ENCODE measurements around the gene PDK2. TPM values are rescaled to one million over a fixed set of nuclear protein-coding genes. Genes with fewer than 3 reads are reported as not detected.

The PDK2 gene
- total and polyA plus RNA-seq, 2 of the 4 experiments (the other 2 are of a cell fraction) = 26.7 to 104 TPM

GRCh38 chr17:50047083-50047482, 48.1 kb upstream of the PDK2 start:
- Histone ChIP-seq H3K4ac (ENCODE audit: low read depth, low read length) (peak overlapping the region; percentile 96), H2BK120ac (ENCODE audit: low read depth, low read length) (peak overlapping the region; percentile 98), H3K27me3 (ENCODE audit: control insufficient read depth, insufficient read depth, low read length) (no peaks in the 10 kb centered on the region), H4K20me1 (ENCODE audit: insufficient read depth, low read length) (no peaks in the 10 kb centered on the region), H2BK20ac (ENCODE audit: low read depth, low read length) (peak overlapping the region; percentile 96), H3K4me3 (ENCODE audit: insufficient read depth, low read depth, low read length) (no peak overlapping the region), H2AK5ac (ENCODE audit: low read depth, low read length) (peak overlapping the region; percentile 98), H3K14ac (replicated peaks; ENCODE audit: low read depth, low read length) (peak overlapping the region; percentile 90), H3K4me1 (ENCODE audit: control insufficient read depth, insufficient read depth, low read length) (peaks cover 35% of the 10 kb centered on the region), H4K5ac (ENCODE audit: low read depth, low read length) (peak overlapping the region; percentile 82), H2BK15ac (ENCODE audit: low read depth, low read length) (peak overlapping the region; percentile 93; the same call in 2 of the 3 replicates), H4K8ac (ENCODE audit: low read depth in 2 of 2, low read length in 2 of 2) (peak overlapping the region; percentile 36 to 94), H3K4me2 (ENCODE audit: low read depth, low read length) (peak overlapping the region; percentile 21; the same call in 1 of the 2 replicates), H3K9me1 (ENCODE audit: insufficient read depth, low read length) (peaks cover 57% of the 10 kb centered on the region), H3K79me1 (ENCODE audit: low read depth in 1 of 2, low read length in 2 of 2) (peaks cover 0 to 41% of the 10 kb centered on the region in 2 experiments; a peak in 2 of 4 replicates), H4K91ac (ENCODE audit: insufficient read depth, low read depth, low read length) (peak overlapping the region; percentile 95), H3K9ac (ENCODE audit: low read depth, low read length) (peak overlapping the region; percentile 5; the same call in 1 of the 2 replicates), H3K27ac (ENCODE audit: insufficient read depth, low read length) (peak overlapping the region; percentile 35; the same call in 1 of the 2 replicates), H2AFZ (replicated peaks; ENCODE audit: low read length, poor library complexity) (peak overlapping the region; percentile 90), H3K9me3 (ENCODE audit: control insufficient read depth, insufficient read depth, low read length) (no peaks in the 10 kb centered on the region), H3K56ac (ENCODE audit: extremely low read depth, insufficient read depth, low read length) (peak overlapping the region; percentile 55), H3K36me3 (ENCODE audit: control insufficient read depth, insufficient read depth, low read length) (no peaks in the 10 kb centered on the region), H3K23ac (ENCODE audit: low read depth, low read length) (peak overlapping the region; percentile 92; the same call in 1 of the 2 replicates), H2BK5ac (ENCODE audit: low read depth, low read length, poor library complexity, severe bottlenecking) (peak overlapping the region; percentile 82), H3K18ac (ENCODE audit: low read depth, low read length) (peak overlapping the region; percentile 63), H2AK9ac (replicated peaks; ENCODE audit: low read depth, low read length, poor library complexity) (peak overlapping the region; percentile 98)
- ATAC-seq (ENCODE audit: low read depth) (no peak), DNase-seq (no peak)
- no TSS peak for BruUV-seq (replicated peaks)
- no peak for TF ChIP-seq RFX5 (IDR thresholded peaks at IDR 0.05; ENCODE audit: low read depth, low read length)
- no peak for TF ChIP-seq CEBPB (IDR thresholded peaks at IDR 0.05; ENCODE audit: low read depth, low read length)
- no peak for TF ChIP-seq BHLHE40 (IDR thresholded peaks at IDR 0.05; ENCODE audit: low read depth, low read length)
- no peak for TF ChIP-seq SMC3 (IDR thresholded peaks at IDR 0.05; ENCODE audit: low read depth, low read length)
- TF ChIP-seq MXI1 (IDR thresholded peaks at IDR 0.05; ENCODE audit: borderline replicate concordance, low read depth, low read length) = no peak
- no peak for TF ChIP-seq RCOR1 (IDR thresholded peaks at IDR 0.05; ENCODE audit: insufficient replicate concordance, low read length)
- no peak for TF ChIP-seq FOS (IDR thresholded peaks at IDR 0.05; ENCODE audit: low read depth, low read length)
- no peak for TF ChIP-seq CHD1 (IDR thresholded peaks at IDR 0.05; ENCODE audit: low read depth, low read length)
- TF ChIP-seq USF2 (IDR thresholded peaks at IDR 0.05; ENCODE audit: low read depth, low read length) = no peak
- no peak for TF ChIP-seq NFE2L2 (IDR thresholded peaks at IDR 0.05; ENCODE audit: low read depth, low read length)
- no peak for TF ChIP-seq ELK1 (IDR thresholded peaks at IDR 0.05; ENCODE audit: borderline replicate concordance, low read depth, low read length)
- no peak for TF ChIP-seq CTCF (conservative IDR thresholded peaks at IDR 0.05; ENCODE audit: low read depth, low read length)
- no peak for TF ChIP-seq MAZ (IDR thresholded peaks at IDR 0.05; ENCODE audit: borderline replicate concordance, low read depth, low read length)
- no peak for TF ChIP-seq RAD21 (IDR thresholded peaks at IDR 0.05; ENCODE audit: low read length)
- no peak for TF ChIP-seq POLR2A (IDR thresholded peaks at IDR 0.05; ENCODE audit: low read depth, low read length)
- no peak for TF ChIP-seq MAFK (IDR thresholded peaks at IDR 0.05; ENCODE audit: low read depth, low read length)
- dilution Hi-C loops (cut with HindIII; ENCODE audit: low sequenced_read_pairs, unreplicated experiment) (no loop called here), in situ Hi-C loops (cut with MboI; ENCODE audit: low sequenced_read_pairs) (no loop called here), intact Hi-C loops (cut with micrococcal nuclease) (no loop called here)
- 100% methylated on average over 2 of the region's 6 CpGs; no CpG with 5 or more reads in 1 of the 2 experiments for WGBS, 2 experiments (ENCODE audit: extremely low coverage in 2 of 2, insufficient read length in 1 of 2)
- ChIA-PET POLR2A (ENCODE audit: unreplicated experiment) (no interaction called here), CTCF (no interaction called here)
